NCI-H2171 (cell line): ENCODE results near the gene CA5A.
A peak's percentile ranks its signal among the peaks of the same experiment; 100 is the strongest.
"Not testable (repeated sequence)": the region's sequence is repeated elsewhere in the genome, so short reads cannot be mapped to it uniquely, and the experiment has no call there.

Source experiments
- DNase-seq: peaks from one replicate; lab custom pipeline; 2025; lab: John Stamatoyannopoulos, UW

Gene CA5A

GRCh38 chr16:87865902-87866555, 70.3 kb downstream of the CA5A start:
- not testable (repeated sequence) for DNase-seq

DNA sequence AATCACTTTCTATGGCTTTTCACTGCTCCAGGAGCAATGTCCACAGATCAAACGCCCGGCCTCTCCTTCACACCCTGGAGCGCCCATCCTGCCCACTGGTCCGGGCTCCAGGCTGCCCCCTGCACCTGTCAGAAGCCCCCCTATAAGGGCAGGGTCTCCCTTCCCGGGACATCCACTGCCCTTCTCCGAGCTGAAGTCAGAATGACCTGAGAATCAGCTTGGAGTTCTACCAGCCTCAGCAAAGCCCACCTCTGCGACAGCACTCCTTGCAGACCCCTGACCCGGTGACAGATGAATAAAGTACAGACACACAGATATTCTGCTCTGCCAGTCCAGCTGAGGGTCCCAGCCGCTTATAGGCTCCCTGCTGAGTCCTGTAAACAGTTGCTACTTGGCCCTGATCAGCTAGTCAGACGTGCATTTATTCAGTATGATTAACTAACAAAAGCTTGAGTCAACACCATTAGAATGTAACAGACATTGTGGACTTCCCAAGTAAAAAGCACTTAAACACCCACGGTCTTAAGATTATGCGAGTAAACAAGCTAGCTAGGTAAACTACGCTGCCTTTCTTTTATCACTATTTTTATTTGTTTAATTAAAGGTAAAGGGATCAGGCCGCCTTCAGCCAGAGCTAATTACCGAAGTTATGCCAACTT, 71.9 kb downstream of the CA5A start:
- DNase-seq: no peak

DNA sequence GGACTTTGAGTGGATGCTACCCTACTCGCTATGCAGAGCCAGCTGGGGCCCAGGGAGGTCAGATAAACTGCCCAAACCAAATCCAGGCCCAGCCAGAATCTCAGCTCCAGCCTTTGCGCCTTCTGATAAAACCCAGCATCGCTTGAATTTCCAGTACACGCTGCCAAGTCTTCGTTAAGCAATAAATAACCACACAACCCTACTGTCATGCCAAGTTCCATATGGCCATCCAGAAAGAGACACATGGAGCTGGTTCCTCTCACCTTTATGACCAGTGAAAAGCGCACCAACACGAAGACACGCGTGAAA, 73.0 kb downstream of the CA5A start:
- not testable (repeated sequence) for DNase-seq

DNA sequence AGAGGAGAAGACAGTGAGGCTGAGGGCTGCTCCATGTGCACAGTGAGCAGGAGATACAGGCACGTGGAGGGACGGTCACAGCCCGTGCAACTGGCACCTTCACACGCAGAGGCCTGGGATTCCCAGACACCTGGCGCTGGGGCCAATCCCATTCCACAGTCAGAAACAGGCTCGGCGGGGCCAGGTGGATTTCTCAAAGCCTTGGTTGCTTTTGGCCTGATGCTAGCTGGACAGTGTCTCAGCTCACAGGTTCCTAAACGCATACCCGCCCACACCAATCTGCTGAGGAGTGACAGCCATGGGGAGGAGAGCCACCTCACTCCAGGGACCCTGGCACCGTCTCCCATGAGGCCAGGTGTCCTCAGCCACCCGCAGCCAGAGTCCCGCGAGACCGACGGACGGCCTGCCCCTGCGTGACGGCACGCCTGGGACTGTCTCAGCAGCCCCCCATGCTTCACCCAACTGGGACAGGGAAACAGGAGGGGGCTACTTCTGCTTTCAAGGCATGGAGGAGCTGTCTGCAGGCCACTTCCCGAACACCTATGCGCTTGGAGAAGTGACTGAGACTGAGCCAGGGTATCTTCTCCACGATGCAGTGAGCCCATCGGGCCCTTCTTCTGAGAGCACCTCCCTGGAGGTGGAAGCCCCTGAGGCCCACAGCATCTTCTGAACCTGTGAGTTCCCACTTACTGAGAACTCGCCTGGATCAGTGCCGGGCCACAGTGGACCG, 73.6 kb downstream of the CA5A start:
- not testable (repeated sequence) for DNase-seq

- DNase-seq: not testable (repeated sequence)
Observed at GRCh38 chr16:87861300-87862099, 74.8 kb downstream of the CA5A start.

DNA sequence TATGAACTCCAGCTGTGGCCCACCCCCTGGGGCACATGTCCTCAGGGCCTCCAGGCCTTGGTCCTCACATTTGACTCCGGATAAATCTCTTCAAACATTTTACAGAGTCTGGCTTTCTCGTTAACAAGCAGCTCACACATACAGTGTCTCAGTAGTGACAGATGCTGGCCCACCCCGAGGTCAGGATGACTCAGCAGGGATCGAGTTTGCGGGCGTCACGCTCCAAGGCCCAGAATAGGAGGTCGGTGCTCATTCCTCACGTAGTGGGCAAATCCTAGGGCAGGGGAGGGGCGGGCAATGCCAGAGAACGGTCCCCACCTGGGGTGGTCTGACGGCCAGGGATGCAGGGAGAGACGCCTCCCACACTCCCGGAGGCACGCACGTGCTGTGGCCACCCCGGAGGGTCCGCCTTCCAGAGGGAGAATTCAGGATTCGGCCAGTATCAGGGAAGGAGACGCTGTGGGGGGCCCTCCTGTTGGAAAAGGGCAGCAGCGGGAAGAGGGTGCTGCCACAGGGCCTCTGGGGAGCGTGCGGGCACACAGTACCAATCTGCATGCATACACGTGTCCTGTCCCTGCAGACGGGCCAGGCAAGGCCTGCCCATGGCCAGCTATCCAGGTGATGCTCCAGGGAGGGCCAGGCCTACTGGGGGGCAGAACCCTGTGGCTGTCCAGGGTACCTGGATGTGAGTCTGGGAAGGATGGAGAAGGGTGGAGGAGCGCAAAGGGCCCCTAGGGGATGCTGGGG, 75.6 kb downstream of the CA5A start:
- peak; percentile 58 for DNase-seq

DNA sequence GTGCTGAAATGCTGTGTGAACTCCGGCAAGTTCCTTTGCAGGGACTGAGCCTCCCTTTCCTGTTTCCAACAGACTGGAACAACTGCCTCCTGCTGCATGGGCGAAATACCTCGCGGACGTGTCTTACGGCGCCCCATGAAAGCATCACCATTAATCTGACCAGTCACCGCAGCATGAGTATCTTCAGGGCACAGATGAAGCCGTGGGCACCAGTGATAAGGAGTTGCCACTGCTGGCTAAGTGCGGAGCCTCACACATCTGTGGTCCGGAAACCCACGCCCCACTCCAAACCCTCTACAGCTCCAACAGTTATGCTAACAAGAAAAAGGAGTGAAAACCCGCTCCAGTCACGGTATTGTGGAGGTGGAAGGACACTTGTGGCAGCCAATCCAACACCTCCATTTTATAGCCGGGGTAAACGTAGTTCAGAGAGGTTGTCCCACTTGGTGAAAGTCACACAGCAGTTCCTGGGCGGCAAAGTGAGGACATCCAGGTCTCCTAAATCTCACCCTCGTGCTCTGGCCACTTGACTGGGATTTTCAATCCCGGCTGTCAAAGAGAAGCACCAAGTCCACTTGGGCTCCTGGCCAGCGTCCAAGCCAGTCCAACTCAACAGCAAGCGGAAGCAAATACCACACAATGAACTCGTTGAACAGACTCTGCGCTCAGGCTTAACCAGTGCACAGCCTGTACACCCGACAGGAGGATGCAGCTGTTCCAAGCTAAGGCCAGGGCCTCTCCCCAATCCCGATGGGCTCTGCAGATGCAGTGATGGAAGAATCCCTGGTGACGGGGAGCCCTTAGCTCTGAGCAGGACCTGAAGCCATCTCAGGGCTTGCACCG, 78.0 kb downstream of the CA5A start:
- not testable (repeated sequence) for DNase-seq

DNA sequence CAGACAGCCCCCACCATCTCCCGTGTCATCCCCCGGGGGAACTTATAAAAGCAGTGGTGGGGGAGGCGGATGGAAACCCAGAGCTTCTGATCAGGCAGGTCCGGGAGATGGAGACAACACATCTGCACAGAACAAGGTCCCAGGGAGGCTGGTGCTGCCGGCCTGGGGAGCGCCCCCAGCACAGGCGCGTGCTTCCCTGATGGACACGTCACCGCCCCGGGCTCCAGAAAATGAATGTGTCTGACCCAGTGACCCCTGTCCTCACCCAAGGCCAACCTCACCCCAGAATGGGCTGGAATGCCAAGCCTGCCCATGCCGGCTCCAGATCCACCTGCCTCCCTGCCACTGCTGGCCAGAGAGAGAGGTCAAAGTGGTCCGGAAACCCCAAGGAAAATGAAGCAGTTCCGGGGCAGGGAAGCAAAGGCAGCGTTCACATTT, 79.5 kb downstream of the CA5A start:
- DNase-seq: no peak

DNA sequence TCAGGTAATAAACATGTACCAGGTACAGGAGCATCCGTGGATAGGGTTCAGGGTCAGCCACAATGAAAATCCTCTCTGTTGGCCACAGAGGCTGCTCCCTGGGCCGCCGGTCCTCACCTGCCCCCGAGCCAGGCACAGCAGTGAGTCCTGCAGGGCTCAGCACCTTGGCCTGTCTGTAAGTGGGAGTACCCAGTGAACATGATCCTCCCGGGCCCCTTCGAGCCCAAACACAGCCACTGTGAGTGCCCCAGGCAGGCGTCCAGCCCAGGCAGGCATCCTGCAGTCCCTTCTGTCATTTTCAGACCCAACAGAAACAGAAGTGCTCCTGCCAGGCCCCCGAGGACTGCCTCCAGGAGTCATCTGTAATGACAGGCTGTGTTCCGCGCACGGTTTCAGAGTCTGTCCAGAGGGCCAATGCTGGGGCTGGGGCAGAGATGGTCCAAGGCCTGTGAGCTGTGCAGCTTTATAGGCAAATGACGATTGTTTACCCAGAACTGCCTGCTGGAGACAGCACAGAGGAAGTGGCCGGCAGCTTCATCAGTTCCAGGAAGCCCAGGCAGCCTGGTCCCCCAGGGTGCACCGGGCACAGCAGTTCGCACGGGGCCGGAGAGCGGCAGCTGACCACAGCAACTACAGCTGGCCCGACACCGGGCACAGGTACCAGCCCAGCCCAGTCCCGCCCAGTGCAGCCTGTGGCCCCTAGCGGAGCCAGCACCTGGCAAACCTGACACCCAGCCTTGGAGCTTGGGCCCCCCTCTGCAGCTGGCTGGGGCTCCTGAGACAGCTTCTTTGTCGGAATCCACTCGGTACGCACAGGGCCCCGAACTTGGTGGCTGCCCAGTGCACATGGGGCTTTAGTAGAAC, 80.2 kb downstream of the CA5A start:
- DNase-seq: no peak

GRCh38 chr16:87854907-87855683, 81.2 kb downstream of the CA5A start:
- no peak for DNase-seq

DNA sequence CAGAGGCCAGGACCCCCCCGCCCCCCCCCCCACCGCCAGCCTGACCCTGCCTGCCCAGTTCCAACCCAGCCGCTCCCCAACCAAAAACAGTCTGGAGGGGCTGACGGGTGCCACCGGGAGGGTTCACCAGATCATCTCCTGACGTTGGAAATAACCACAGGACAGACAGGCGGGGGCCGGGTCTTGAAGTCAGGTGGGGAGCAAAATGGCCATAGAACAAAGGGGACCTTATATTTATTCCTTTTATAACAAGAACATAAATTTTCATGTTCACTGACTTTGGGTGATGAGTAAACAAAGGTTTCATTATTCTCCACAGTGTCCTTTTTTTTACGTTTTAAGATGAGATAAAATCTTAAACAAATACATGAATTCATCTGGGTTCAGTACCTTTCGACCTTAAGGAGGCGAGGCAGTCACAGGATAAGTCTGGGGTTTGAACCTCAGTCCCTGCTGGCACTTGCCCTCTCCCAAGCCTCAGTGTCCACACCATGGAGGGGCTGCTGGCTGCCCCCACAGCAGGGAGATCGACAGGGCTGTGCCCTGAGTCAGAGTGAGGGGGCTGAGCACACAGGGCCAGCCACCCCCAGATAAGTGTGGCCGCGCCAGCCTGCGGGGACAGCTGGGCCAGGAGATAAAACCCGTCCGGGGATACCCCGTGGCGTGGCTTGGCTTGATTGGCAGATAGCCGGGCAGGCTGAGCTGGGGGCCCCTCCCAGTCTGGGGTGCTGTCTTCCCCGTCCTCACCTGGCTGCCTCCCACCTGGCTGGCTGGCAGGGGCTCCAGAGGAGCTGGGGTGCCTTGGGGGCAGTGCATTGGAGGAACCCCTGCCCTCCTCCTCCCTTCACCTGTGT, 82.0 kb downstream of the CA5A start:
- no peak for DNase-seq

DNA sequence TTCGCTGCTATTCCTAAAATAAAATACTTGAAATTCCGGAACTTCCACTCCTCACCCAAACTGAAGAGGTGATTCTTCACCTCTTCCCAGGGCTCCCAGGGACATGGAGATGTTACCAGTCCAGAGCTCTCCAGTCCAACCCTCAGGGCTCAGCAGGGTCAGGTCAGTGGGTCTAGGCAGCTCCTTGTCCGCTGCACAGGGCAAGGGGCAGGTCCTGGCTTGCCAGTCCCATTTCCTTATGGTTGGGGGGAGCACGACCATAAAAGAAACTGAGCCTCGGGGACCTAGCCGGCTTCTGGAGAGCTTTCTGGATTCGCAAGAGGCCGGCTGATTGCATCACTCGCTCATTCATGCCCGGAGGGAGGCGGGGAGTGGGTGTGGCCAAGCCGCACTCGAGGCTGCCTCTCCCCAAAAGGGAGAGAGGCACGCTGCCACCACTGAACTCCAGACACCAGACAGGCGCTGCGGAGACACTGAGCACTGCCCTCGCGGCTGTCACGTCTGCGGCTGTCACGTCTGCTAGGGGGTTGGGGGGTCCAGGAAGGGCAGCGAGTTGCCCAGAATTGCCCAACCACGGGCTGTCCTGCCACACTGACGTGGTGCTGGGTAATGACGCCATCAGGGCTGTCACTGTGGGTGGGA, 82.8 kb downstream of the CA5A start:
- DNase-seq: peak; percentile 82

DNA sequence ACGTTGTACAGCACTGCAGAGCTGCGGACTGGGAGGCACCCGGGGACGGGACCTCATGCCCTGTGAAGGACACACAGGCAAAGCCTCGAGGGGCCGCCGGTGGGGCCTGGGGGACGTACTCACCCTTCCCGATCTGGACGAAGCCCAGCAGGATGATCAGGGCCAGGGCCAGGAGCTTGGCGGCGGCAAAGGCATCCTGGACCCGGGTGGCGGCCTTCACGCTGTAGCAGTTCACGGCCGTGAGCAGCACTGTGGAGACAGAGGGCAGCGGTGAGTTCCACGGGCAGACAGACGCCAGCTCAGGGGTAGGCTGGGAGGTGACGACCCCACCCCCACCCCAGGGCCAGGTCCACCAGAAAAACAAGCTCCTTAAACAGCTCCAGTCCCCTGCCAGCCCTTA, 84.7 kb downstream of the CA5A start:
- no peak for DNase-seq

DNA sequence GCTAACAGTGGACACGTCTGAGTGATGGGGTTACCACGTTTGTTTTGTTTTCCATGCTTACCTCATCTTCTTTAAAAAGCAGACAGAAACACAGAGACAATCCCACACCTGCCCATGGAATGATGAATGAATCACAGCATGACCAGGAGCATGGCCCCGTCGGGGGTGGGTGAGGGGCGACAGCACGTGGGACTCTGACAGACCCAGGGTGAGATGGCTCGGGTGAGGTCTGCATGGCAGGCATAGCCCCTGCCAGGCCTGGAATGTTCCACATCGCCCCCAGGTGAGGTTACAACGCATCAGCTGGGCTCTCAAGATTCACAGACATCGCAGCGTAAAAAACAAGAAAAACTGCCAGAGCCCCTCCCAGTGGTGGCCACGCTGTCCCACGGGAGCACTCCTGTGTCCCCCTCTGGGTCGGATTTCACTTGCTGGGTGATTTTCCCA, 85.2 kb downstream of the CA5A start:
- DNase-seq: no peak

- no peak for DNase-seq
Observed at GRCh38 chr16:87850009-87851006, 86.0 kb downstream of the CA5A start.

GRCh38 chr16:87849419-87850008, 86.8 kb downstream of the CA5A start:
- DNase-seq: no peak
